GM18867 (cell line): Measurements from ENCODE around the gene ARGLU1.
A peak's percentile ranks its signal among the peaks of the same experiment; 100 is the strongest.

ENCODE experiments used
- ATAC-seq: cut with Tn5 transposase; IDR thresholded peaks from one replicate; pipeline ENCODE4 v1.9.1; 2021; ENCODE audit warnings: mild to moderate bottlenecking, moderate library complexity; ENCODE audit not compliant: unreplicated experiment

The ARGLU1 gene

GRCh38 chr13:106526738-106527444 lies 41.0 kb downstream of the ARGLU1 start:
- no peak for ATAC-seq

GRCh38 chr13:106525865-106526264 lies 42.1 kb downstream of the ARGLU1 start:
- ATAC-seq, result no peak

- no peak for ATAC-seq
These were observed 43.8 kb downstream of the ARGLU1 start for GRCh38 chr13:106524108-106524507.

- ATAC-seq, result no peak
These were observed 44.4 kb downstream of the ARGLU1 start for GRCh38 chr13:106523576-106523975.

GRCh38 chr13:106522898-106523525 lies 44.9 kb downstream of the ARGLU1 start:
- no peak for ATAC-seq

GRCh38 chr13:106522112-106522705 lies 45.7 kb downstream of the ARGLU1 start:
- ATAC-seq, result no peak

GRCh38 chr13:106521095-106521799 lies 46.7 kb downstream of the ARGLU1 start:
- ATAC-seq, result no peak

- no peak for ATAC-seq
These were observed 47.5 kb downstream of the ARGLU1 start for GRCh38 chr13:106520251-106521054.

- no peak for ATAC-seq
These were observed 49.4 kb downstream of the ARGLU1 start for GRCh38 chr13:106518512-106518911.

- ATAC-seq, result no peak
These were observed 50.7 kb downstream of the ARGLU1 start for GRCh38 chr13:106517109-106517847.

- ATAC-seq, result no peak
These were observed 52.2 kb downstream of the ARGLU1 start for GRCh38 chr13:106515635-106516254.

- no peak for ATAC-seq
These were observed 52.9 kb downstream of the ARGLU1 start for GRCh38 chr13:106514928-106515634.

- ATAC-seq, result no peak
These were observed 54.6 kb downstream of the ARGLU1 start for GRCh38 chr13:106513025-106513983.

- ATAC-seq, result peak; percentile 62
These were observed 60.2 kb downstream of the ARGLU1 start for GRCh38 chr13:106507560-106508274.

- no peak for ATAC-seq
These were observed 61.7 kb downstream of the ARGLU1 start for GRCh38 chr13:106506286-106506685.

- no peak for ATAC-seq
These were observed 62.2 kb downstream of the ARGLU1 start for GRCh38 chr13:106505732-106506131.

GRCh38 chr13:106505295-106505694 lies 62.6 kb downstream of the ARGLU1 start:
- ATAC-seq, result no peak
